Spinal cord (tissue), 10 donors: ENCODE measurements around the gene TXNRD2. TPM values are rescaled to one million over a fixed set of nuclear protein-coding genes. Genes with fewer than 3 reads are reported as not detected.
"Not testable (repeated sequence)": the region's sequence is repeated elsewhere in the genome, so short reads cannot be mapped to it uniquely, and the experiment has no call there.

Experiments used
- DNase-seq, 6 donors: peaks; one replicate each; pipeline versions ENCODE4 v3.0.0 to v3.0.0-alpha.2; 2013 to 2015; ENCODE audit warnings: low spot score in 6 of 6, low read depth in 4 of 6
- H3K27ac ChIP-seq: one replicate; pipeline ENCODE4 v1.5.1; 2013; ENCODE audit warnings: low read depth, low read length, control low read depth
- H3K27me3 ChIP-seq: one replicate; pipeline ENCODE4 v1.6.1; 2013; ENCODE audit warnings: low read length; ENCODE audit not compliant: control insufficient read depth, insufficient read depth
- H3K36me3 ChIP-seq: one replicate; pipeline ENCODE4 v1.6.1; 2013; ENCODE audit warnings: low read length; ENCODE audit not compliant: control insufficient read depth, insufficient read depth
- H3K4me1 ChIP-seq: one replicate; pipeline ENCODE4 v1.6.1; 2013; ENCODE audit warnings: low read length; ENCODE audit not compliant: control insufficient read depth, insufficient read depth
- H3K4me3 ChIP-seq: one replicate; pipeline ENCODE4 v1.5.1; 2013; ENCODE audit warnings: low read depth, low read length, control low read depth
- H3K9me3 ChIP-seq: one replicate; pipeline ENCODE4 v1.6.1; 2013; ENCODE audit warnings: low read length; ENCODE audit not compliant: control insufficient read depth, insufficient read depth
- WGBS: methylation state at CpG from one replicate; pipeline ENCODE4 v1.1.5; 2013; ENCODE audit warnings: missing lambda C conversion rate; ENCODE audit not compliant: insufficient coverage; 5-methylcytosine and 5-hydroxymethylcytosine counted together
- polyA plus RNA-seq, 2 donors: library from polyadenylated mRNA; unstranded; fragments of 120-200 nt; gene quantifications; one replicate each; pipeline ENCODE4 v1.2.1, GENCODE V29; 2013; ENCODE audit not compliant: insufficient read length in 2 of 2
- total RNA-seq, 2 donors: library from RNA; depleted of rRNA in 1 of 2; stranded (reverse); fragments of 120-200 nt in 1 of 2; fragments of >200 nt in 1 of 2; gene quantifications; one replicate each; pipeline versions ENCODE4 v1.2.3 to v1.2.4, GENCODE V29; 2013 to 2014
- donor health status: healthy.

The TXNRD2 gene
- total and polyA plus RNA-seq, 4 donors: 17.1 to 29.4 (median 23.6) TPM

- Histone ChIP-seq H3K36me3 (peaks cover 15% of the 10 kb centered on the region), H3K4me3 (no peak overlapping the region), H3K27ac (no peak overlapping the region), H3K4me1 (peaks cover 31% of the 10 kb centered on the region), H3K27me3 (no peaks in the 10 kb centered on the region), H3K9me3 (no peaks in the 10 kb centered on the region)
- no CpG with 5 or more reads among the region's 4 CpGs for WGBS
- no peak for DNase-seq
These were observed 101.6 kb downstream of the TXNRD2 start for GRCh38 chr22:19840059-19840458.

- H3K27me3 ChIP-seq: no peaks in the 10 kb centered on the region
- no peaks in the 10 kb centered on the region for H3K9me3 ChIP-seq
- no peak overlapping the region for H3K4me3 ChIP-seq
- no peak overlapping the region for H3K27ac ChIP-seq
- DNase-seq: no peak
- no peaks in the 10 kb centered on the region for H3K36me3 ChIP-seq
- no CpG with 5 or more reads among the region's 6 CpGs for WGBS
- peaks cover 10% of the 10 kb centered on the region for H3K4me1 ChIP-seq
These were observed 103.7 kb downstream of the TXNRD2 start for GRCh38 chr22:19837915-19838314.

DNA sequence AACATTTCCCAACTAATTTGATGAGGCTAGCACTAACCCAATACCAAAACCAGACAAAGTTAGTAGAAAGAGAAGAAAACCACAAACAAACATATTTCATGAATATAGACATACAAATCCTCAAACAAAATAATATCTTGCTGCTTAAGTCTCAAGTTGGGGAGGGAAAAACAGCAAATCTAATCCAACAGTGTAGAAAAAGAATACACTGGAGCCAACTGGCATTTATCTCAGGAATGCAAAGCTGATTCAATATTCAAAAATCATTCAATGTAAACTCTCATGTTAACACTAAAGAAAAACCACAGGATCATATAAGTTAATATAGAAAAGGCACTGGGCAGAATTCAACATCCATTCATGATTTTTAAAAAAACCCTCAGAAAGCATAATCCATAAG, 105.1 kb downstream of the TXNRD2 start:
- Histone ChIP-seq H3K4me1 (peaks cover 3% of the 10 kb centered on the region), H3K4me3 (no peak overlapping the region), H3K36me3 (no peaks in the 10 kb centered on the region), H3K27me3 (no peaks in the 10 kb centered on the region), H3K9me3 (no peaks in the 10 kb centered on the region), H3K27ac (no peak overlapping the region)
- DNase-seq: no peak

DNA sequence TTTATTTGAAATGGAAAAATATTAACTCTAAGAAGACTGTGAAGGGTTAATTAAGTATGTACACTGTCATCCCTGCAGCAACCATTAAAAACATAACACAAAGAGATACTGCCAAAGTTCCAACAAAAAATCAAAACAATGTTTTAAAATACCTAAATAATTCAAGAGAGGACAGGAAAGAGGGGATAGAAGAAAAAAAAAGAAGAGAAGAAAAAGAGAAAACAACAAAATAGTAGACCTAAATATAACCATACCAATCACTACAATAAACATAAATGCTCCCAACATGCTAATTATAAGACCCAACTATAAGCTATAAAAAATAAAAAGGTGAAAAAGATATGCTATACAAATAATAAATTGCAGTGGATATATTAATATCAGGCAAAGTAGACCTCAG, 107.0 kb downstream of the TXNRD2 start:
- Histone ChIP-seq H3K27me3 (no peaks in the 10 kb centered on the region), H3K4me1 (peaks cover 3% of the 10 kb centered on the region), H3K9me3 (no peaks in the 10 kb centered on the region), H3K36me3 (no peaks in the 10 kb centered on the region), H3K4me3 (no peak overlapping the region), H3K27ac (no peak overlapping the region)
- DNase-seq: no peak

DNA sequence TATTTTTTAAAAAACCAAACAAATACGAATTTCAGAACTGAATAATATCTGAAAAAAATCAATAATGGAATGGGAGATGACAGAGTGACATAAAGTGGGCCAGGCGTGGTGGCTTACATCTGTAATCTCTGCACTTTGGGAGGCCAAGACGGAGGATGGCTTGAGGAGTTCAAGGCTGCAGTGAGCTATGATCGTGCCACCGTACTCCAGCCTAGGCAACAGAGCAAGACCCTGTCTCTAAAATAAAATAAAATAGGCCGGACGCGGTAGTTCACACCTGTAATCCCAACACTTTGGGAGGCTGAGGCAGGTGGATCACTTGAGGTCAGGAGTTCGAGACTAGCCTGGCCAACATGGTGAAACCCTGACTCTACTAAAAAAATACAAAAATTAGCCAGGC, 108.3 kb downstream of the TXNRD2 start:
- not testable (repeated sequence) for DNase-seq
- WGBS: 89% methylated on average over 6 of the region's 9 CpGs

DNA sequence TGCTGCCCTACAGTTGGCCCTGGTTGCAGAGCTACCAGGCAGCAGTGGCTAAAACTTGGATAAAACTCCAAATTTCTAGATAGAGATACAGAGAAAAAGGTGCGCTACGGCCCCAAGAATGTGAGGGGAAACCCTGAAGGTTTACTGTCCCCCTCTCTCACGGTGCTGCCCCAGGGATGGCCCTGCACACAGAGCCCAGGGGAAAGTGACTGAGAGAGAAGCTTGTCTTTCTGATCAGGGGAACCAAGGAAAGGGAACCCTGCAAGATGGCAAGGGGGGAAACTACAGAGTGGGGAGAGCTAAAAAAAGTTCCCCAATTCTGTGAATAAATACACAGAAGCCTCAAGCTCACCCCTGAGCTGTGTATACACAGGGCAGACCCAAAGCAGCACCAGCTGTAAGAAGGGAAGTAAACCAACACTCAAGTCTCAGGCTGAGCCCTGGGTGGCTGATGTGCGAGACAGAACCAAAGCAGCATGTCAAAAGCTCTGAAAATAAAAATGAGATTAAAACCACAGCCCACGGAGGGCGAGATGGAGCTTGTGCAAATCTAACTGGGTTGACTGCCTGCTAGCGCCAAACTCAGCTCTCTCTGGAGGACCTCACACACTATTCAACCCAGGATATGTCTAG, 109.0 kb downstream of the TXNRD2 start:
- Histone ChIP-seq H3K36me3 (no peaks in the 10 kb centered on the region), H3K9me3 (no peaks in the 10 kb centered on the region), H3K27me3 (no peaks in the 10 kb centered on the region), H3K27ac (no peak overlapping the region), H3K4me3 (no peak overlapping the region), H3K4me1 (peaks cover 3% of the 10 kb centered on the region)
- DNase-seq: no peak
- 80% methylated on average over 7 of the region's 7 CpGs for WGBS

More for the DNA sequence above, 108.3 kb downstream of the TXNRD2 start:
- H3K4me3 ChIP-seq, H3K4me1 ChIP-seq, H3K27me3 ChIP-seq, H3K27ac ChIP-seq, H3K36me3 ChIP-seq, H3K9me3 ChIP-seq: not testable (repeated sequence)

DNA sequence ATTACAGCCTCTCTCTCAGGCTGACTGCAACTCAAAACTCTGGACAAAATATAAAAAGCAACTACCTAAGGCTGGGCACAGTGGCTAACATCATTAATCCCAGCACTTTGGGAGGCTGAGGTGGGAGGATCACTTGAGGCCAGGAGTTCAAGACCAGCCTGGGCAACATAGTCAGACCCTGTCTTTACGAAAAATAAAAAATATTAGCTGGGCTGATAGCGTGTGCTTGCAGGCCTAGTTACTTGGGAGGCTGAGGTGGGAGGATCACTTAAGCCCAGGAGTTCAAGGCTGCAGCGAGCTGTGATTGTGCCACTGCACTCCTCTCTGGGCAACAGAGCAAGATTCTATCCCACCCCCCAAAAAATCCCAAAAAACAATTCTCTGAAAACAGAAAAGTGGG, 109.6 kb downstream of the TXNRD2 start:
- H3K4me3 ChIP-seq, H3K9me3 ChIP-seq, H3K36me3 ChIP-seq, H3K4me1 ChIP-seq, H3K27ac ChIP-seq, DNase-seq, H3K27me3 ChIP-seq: not testable (repeated sequence)
- 71% methylated on average over 2 of the region's 3 CpGs for WGBS

DNA sequence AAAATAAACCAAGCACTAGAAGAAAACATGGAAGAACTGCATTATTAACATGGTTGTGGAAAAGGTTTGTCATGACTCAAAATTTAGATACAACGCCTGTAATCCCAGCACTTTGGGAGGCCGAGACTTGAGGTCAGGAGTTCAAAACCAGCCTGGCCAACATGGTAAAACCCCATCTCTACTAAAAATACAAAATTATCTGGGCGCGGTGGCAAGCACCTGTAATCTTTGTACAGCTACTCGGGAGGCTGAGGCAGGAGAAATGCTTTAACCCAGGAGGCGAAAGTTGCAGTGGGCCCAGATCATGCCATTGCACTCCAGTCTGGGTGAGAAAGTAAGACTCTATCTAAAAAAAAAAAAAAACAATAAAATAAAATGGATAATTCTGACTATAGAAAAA, 110.6 kb downstream of the TXNRD2 start:
- no CpG with 5 or more reads among the region's 6 CpGs for WGBS
- H3K36me3 ChIP-seq: no peaks in the 10 kb centered on the region
- H3K4me3 ChIP-seq: no peak overlapping the region
- H3K4me1 ChIP-seq: peaks cover 3% of the 10 kb centered on the region
- H3K27ac ChIP-seq: no peak overlapping the region
- DNase-seq: no peak
- H3K9me3 ChIP-seq: no peaks in the 10 kb centered on the region
- H3K27me3 ChIP-seq: no peaks in the 10 kb centered on the region

GRCh38 chr22:19828035-19828401, 113.6 kb downstream of the TXNRD2 start:
- no peak overlapping the region for H3K27ac ChIP-seq

DNA sequence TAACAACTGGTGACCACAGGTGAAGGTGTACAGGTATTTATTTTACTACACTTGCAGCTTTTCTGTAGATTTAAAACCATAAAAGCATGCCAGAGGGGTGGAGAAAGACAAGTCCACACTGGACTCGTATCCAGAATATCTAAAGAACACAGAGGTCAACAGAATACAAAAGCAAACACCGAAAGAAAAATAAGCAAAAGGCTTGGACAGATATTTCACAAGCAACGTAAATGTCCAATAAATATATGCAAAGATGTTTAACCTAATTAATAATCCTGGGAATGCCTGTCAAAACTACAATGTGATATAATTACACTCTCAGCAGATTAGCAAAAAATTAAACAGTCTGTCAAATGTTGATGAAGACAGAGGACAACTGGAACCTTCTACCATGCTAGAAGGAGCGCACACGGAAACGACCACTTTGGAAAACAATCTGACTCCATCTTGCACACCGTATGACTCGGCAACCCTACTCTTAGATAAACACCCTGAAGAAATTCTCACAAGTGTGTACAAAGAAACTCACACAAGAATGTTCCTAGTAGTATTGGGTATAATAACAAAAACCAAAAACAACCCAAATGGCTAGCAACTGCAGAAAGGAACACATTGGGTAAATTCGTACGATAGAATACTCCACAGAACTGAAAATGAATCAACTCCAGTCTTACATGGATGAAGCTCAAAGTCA, 114.1 kb downstream of the TXNRD2 start:
- H3K36me3 ChIP-seq: peaks cover under 1% of the 10 kb centered on the region
- WGBS: 97% methylated on average over 5 of the region's 10 CpGs
- H3K27me3 ChIP-seq: no peaks in the 10 kb centered on the region
- no peak for DNase-seq
- H3K4me3 ChIP-seq: no peak overlapping the region
- H3K9me3 ChIP-seq: no peaks in the 10 kb centered on the region
- H3K4me1 ChIP-seq: peaks cover 6% of the 10 kb centered on the region
- no peak overlapping the region for H3K27ac ChIP-seq

More at GRCh38 chr22:19828035-19828401, 113.6 kb downstream of the TXNRD2 start:
- Histone ChIP-seq H3K4me3 (no peak overlapping the region), H3K4me1 (peaks cover 7% of the 10 kb centered on the region), H3K9me3 (no peaks in the 10 kb centered on the region), H3K36me3 (no peaks in the 10 kb centered on the region), H3K27me3 (no peaks in the 10 kb centered on the region)
- WGBS: no CpG with 5 or more reads among the region's 2 CpGs
- no peak for DNase-seq
